Measurements from ENCODE around the gene IVL. TPM values are rescaled to one million over a fixed set of nuclear protein-coding genes. Genes with fewer than 3 reads are reported as not detected.

Gene IVL, protein sequence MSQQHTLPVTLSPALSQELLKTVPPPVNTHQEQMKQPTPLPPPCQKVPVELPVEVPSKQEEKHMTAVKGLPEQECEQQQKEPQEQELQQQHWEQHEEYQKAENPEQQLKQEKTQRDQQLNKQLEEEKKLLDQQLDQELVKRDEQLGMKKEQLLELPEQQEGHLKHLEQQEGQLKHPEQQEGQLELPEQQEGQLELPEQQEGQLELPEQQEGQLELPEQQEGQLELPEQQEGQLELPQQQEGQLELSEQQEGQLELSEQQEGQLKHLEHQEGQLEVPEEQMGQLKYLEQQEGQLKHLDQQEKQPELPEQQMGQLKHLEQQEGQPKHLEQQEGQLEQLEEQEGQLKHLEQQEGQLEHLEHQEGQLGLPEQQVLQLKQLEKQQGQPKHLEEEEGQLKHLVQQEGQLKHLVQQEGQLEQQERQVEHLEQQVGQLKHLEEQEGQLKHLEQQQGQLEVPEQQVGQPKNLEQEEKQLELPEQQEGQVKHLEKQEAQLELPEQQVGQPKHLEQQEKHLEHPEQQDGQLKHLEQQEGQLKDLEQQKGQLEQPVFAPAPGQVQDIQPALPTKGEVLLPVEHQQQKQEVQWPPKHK
- total RNA-seq (2022; extraction: Qiagen RNA extraction), result 0.03 to 0.06 TPM in 2 of 5 replicates, not detected in the others

DNA sequence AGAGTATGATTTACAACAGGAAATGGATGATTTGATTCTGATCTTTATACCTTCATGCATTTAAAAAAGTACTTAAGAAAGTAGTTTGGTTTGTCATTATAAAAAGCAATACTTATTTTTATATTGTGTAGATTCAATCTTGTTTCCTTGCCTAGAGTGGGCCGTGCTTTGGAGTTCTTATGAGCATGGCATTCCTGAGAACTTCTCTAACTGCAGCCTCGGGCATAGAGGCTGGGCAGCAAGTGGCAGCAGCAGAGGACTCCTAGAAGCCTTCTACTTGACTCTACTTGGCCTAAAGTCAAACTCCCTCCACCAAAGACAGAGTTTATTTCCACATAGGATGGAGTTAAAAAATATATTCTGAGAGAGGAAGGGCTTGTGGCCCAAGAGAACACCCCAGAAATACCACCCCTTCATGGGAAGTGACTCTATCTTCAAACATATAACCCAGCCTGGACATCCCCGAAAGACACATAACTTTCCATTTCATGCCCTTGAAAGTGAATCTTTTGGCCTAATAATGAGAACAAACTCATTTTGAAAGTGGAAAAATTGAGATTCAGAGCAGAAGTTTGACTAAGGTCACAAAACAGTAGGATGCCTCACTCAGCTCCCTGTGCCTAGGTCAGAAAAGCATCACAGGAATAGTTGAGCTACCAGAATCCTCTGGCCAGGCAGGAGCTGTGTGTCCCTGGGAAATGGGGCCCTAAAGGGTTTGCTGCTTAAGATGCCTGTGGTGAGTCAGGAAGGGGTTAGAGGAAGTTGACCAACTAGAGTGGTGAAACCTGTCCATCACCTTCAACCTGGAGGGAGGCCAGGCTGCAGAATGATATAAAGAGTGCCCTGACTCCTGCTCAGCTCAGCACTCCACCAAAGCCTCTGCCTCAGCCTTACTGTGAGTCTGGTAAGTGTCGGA is at the start of gene IVL:
Gene IVL, plus strand, starts transcription at position 861 of the 916 bp plus-strand sequence. CDS start 1,252 bp downstream, outside the sequence.

DNA sequence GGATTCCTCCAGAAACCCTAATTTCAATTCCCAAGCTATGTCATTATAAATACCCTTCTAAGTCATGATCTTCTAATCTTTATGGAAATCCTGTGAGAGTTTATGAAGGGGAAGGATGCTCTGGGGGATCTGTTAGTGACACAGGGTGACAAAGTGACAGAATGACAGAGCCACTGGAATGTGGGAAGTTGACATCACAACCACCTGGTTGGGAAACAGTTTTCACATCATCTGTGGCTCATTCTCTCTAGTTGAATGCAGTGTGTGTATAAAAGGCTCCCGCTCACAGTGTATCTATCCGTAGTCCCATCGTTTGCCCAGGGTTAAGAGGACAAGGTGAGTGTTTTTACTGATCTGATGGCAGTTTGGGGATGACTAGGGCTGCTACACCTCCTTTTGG is 48.6 kb upstream of the IVL start, which contains the start of gene LCE7A:
Gene LCE7A, plus strand, starts transcription at position 301 of the 400 bp plus-strand sequence. CDS start 702 bp downstream, outside the sequence.

DNA sequence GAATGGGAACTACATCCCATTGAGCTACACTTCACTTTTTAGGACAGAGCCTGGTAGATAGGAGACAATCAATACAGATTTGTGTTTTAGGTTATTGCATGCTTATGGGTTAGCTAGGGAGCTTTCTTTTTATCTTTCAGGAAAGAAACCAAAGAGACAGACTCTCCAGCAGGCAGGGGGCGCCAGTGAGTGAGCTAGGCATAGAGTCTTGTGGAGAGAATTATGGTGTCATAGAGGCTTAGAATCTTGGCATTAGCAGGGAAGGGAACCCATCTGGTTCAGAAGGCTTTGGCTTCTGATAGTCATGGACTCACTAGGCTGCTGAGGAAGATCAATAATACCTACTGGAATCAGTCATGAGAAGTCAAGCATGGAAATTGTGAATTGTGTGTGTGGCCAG is 30.3 kb upstream of the IVL start, which contains the start of gene SMCP:
Gene SMCP, plus strand, starts transcription at position 281 of the 400 bp plus-strand sequence. CDS start 6,101 bp downstream, outside the sequence.

DNA sequence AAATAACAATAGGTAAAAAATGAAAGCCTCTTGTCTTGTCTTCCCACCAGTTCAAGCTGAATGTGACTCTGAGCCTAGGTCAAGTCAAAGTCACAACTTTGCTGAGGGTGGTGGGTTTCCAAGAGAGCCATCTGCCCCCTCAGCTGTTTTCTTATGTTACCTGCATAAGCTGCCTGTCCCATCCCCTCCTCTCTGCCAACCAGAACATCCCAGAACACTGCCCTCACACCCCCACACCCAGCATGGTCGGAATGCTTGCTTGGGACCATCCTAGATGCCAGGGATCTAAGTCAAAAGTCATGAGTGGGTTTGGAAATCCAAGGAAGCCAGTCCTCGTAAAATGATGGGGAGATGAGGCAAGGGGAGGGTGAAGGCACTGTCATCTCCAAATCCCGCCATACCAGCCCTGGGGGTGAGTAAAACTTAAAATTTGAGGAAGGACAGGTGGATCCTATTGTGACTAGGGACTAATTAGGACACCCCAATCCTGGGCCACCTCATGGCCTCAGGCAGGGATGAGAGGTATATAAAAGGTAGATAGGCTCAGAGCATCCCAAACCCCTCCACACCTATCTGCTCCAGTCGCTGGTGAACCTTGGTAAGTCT is 38.4 kb downstream of the IVL start, which contains the start of gene SPRR5:
Gene SPRR5, plus strand, starts transcription at position 556 of the 606 bp plus-strand sequence. CDS start 1,349 bp downstream, outside the sequence.

Other genes starting within 250 kb of the IVL start
- gene LCE2D, start 245.2 kb upstream of the IVL start, total RNA-seq (2022; extraction: Qiagen RNA extraction), result not detected in 5 replicates
- not detected in 5 replicates for gene LCE2C, start 233.3 kb upstream of the IVL start, total RNA-seq (2022; extraction: Qiagen RNA extraction)
- gene LCE2B, start 222.4 kb upstream of the IVL start, total RNA-seq (2022; extraction: Qiagen RNA extraction), result not detected in 5 replicates
- not detected in 5 replicates for gene LCE2A, start 210.2 kb upstream of the IVL start, total RNA-seq (2022; extraction: Qiagen RNA extraction)
- not detected in 5 replicates for gene LCE4A, start 200.4 kb upstream of the IVL start, total RNA-seq (2022; extraction: Qiagen RNA extraction)
- gene KPRP, start 150.5 kb upstream of the IVL start, total RNA-seq (2022; extraction: Qiagen RNA extraction), result not detected in 5 replicates
- not detected in 5 replicates for gene LCE1F, start 133.4 kb upstream of the IVL start, total RNA-seq (2022; extraction: Qiagen RNA extraction)
- gene LCE1E, start 122.3 kb upstream of the IVL start, total RNA-seq (2022; extraction: Qiagen RNA extraction), result 0.31 TPM in 1 of 5 replicates, not detected in the others
- gene LCE1D, start 111.8 kb upstream of the IVL start, total RNA-seq (2022; extraction: Qiagen RNA extraction), result not detected in 5 replicates
- gene LCE1C, start 101.9 kb upstream of the IVL start, total RNA-seq (2022; extraction: Qiagen RNA extraction), result not detected in 5 replicates
- gene LCE1B, start 96.6 kb upstream of the IVL start, total RNA-seq (2022; extraction: Qiagen RNA extraction), result 0.07 TPM in 1 of 5 replicates, not detected in the others
- gene LCE1A, start 81.1 kb upstream of the IVL start, total RNA-seq (2022; extraction: Qiagen RNA extraction), result not detected in 5 replicates
- gene LCE6A, start 65.7 kb upstream of the IVL start, total RNA-seq (2022; extraction: Qiagen RNA extraction), result not detected in 5 replicates
- not detected in 5 replicates for gene LCE7A, start 48.5 kb upstream of the IVL start, total RNA-seq (2022; extraction: Qiagen RNA extraction)
- gene SMCP, start 30.2 kb upstream of the IVL start, total RNA-seq (2022; extraction: Qiagen RNA extraction), result not detected in 5 replicates
- gene SPRR5, start 38.7 kb downstream of the IVL start, total RNA-seq (2022; extraction: Qiagen RNA extraction), result not detected in 5 replicates
- gene SPRR4, start 62.1 kb downstream of the IVL start, total RNA-seq (2022; extraction: Qiagen RNA extraction), result not detected in 5 replicates
- not detected in 5 replicates for gene SPRR1A, start 75.5 kb downstream of the IVL start, total RNA-seq (2022; extraction: Qiagen RNA extraction)
- gene SPRR3, start 93.2 kb downstream of the IVL start, total RNA-seq (2022; extraction: Qiagen RNA extraction), result not detected in 5 replicates
- gene SPRR1B, start 122.7 kb downstream of the IVL start, total RNA-seq (2022; extraction: Qiagen RNA extraction), result not detected in 5 replicates
- gene SPRR2D, start 132.6 kb downstream of the IVL start, total RNA-seq (2022; extraction: Qiagen RNA extraction), result 0.21 TPM in 1 of 5 replicates, not detected in the others
- not detected in 5 replicates for gene SPRR2A, start 149.0 kb downstream of the IVL start, total RNA-seq (2022; extraction: Qiagen RNA extraction)
- not detected in 5 replicates for gene SPRR2B, start 163.1 kb downstream of the IVL start, total RNA-seq (2022; extraction: Qiagen RNA extraction)
- gene SPRR2E, start 186.0 kb downstream of the IVL start, total RNA-seq (2022; extraction: Qiagen RNA extraction), result not detected in 5 replicates
- gene SPRR2F, start 205.0 kb downstream of the IVL start, total RNA-seq (2022; extraction: Qiagen RNA extraction), result not detected in 5 replicates
- gene SPRR2G, start 242.3 kb downstream of the IVL start, total RNA-seq (2022; extraction: Qiagen RNA extraction), result not detected in 5 replicates

Measured in A549 treated with CORT108297 at 1 μM for 4 hours (cell line).